ENCODE results near the gene SLC22A6.

DNA sequence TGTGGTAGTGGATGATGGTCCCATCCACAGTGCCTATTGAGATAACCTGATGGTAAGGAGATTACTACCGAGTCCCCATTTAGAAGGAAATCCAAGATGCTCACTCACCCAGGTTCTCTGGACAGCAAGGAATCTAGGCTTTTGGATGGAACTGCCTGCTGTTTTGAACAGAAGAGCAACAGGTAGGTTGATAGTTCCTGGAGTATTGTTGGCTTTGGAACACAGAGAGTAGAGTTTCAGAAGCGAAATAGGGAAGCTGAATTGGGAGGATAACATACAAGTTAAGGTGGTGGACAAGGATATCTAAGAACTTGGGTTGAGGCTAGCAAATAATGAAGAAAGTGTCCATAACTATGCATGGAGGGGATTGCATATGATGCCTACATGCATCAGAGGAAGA is 27.6 kb downstream of the SLC22A6 start:
- TF ChIP-seq POLR2A (IDR thresholded peaks at IDR 0.05): no peak
- TF ChIP-seq, protein P1, sequence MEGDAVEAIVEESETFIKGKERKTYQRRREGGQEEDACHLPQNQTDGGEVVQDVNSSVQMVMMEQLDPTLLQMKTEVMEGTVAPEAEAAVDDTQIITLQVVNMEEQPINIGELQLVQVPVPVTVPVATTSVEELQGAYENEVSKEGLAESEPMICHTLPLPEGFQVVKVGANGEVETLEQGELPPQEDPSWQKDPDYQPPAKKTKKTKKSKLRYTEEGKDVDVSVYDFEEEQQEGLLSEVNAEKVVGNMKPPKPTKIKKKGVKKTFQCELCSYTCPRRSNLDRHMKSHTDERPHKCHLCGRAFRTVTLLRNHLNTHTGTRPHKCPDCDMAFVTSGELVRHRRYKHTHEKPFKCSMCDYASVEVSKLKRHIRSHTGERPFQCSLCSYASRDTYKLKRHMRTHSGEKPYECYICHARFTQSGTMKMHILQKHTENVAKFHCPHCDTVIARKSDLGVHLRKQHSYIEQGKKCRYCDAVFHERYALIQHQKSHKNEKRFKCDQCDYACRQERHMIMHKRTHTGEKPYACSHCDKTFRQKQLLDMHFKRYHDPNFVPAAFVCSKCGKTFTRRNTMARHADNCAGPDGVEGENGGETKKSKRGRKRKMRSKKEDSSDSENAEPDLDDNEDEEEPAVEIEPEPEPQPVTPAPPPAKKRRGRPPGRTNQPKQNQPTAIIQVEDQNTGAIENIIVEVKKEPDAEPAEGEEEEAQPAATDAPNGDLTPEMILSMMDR (IDR thresholded peaks at IDR 0.05): no peak

Measured in prostate gland (tissue), 2 donors.